Measurements from ENCODE around the gene SLC23A3. TPM values are rescaled to one million over a fixed set of nuclear protein-coding genes. Genes with fewer than 3 reads are reported as not detected.

Gene SLC23A3
- total RNA-seq, 2 donors from 2014 or later: 2.4 to 3.3 TPM

DNA sequence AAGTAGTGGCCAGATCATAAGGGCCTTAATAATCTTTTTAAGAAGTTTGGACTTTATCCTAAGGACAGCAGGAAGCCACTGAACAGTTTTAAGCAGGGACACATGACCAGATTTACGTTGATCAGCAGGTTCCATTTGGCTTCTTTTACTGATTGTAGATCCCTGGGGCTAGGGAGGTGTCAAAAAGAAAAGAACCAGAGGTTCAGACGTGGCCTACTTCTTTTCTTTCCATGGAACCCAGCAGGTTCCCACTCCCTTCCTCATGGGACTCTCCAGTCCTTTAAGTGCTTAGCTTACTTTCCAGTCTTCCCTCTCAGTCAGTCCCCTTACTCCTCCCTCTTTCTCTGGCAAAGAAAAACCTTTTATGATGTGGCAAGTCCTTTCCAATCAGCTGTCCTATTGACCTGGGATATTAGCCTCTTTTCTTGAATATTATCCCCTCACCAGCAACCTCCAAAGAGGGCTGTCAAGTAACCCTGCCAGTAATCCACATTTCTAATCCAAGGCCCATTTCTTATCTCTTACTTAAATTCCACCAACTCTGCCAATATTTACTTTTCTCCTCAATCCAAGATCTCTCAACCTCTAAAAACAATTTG is 42.7 kb downstream of the SLC23A3 start:
- peaks cover 28 to 31% of the 10 kb centered on the region in 2 donors for H3K4me1 Mint-ChIP-seq (ENCODE audit: low read depth in 2 of 2)
- H3K36me3 Mint-ChIP-seq: no peaks in the 10 kb centered on the region
- H3K27me3 Mint-ChIP-seq: no peaks in the 10 kb centered on the region
- H3K9me3 Mint-ChIP-seq: no peaks in the 10 kb centered on the region
- H3K27ac Mint-ChIP-seq: no peak overlapping the region
- H3K4me3 Mint-ChIP-seq: no peak overlapping the region
- no peak for ATAC-seq
- no peak for DNase-seq (ENCODE audit: low spot score)

DNA sequence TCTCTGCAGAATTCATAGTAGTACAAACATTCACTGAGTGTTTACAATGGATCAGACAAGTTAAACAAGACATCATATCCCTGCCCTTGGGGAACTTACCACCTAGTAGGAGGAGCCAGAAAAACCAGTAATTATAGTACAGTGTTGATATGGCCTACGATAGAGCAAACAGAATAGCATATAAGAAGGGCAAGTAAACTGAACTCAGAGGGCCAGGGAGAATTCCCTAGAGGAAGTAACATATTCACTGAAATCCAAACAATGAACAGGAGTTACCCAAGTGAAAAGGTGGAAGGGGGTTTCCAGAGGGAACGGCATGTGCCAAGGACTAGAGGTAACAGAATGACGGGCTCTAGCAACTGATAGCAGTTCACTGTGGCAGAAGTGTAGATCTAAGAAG is 43.3 kb downstream of the SLC23A3 start:
- H3K4me3 Mint-ChIP-seq: no peak overlapping the region
- no peaks in the 10 kb centered on the region for H3K36me3 Mint-ChIP-seq
- H3K4me1 Mint-ChIP-seq (ENCODE audit: low read depth in 2 of 2): peaks cover 28 to 31% of the 10 kb centered on the region in 2 donors
- DNase-seq (ENCODE audit: low spot score) (no peak), ATAC-seq (no peak)
- H3K27me3 Mint-ChIP-seq: no peaks in the 10 kb centered on the region
- no peak overlapping the region for H3K27ac Mint-ChIP-seq
- H3K9me3 Mint-ChIP-seq: no peaks in the 10 kb centered on the region

DNA sequence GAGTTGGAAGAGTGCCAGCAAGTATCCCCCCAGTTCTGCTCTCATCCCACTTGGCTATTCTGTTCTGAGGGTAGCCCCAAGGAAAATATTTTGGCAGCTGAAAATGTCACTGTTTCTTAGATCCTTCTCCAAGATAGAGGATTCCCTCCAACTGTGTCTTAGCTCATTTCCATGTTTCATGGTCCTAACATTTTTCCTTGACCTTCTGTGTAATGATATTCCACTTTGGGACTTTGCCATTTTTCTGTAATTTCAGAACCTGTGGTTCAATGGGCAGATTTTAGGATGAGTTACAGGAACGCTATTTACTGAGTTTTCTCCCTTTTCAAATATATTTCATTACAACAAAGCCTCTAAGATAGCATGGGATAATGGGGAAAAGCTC is 44.0 kb downstream of the SLC23A3 start:
- H3K27ac Mint-ChIP-seq: no peak overlapping the region
- no peaks in the 10 kb centered on the region for H3K27me3 Mint-ChIP-seq
- no peak for ATAC-seq
- no peaks in the 10 kb centered on the region for H3K9me3 Mint-ChIP-seq
- no peak for DNase-seq (ENCODE audit: low spot score)
- H3K4me1 Mint-ChIP-seq (ENCODE audit: low read depth in 2 of 2): peaks cover 28 to 31% of the 10 kb centered on the region in 2 donors
- no peaks in the 10 kb centered on the region for H3K36me3 Mint-ChIP-seq
- no peak overlapping the region for H3K4me3 Mint-ChIP-seq

DNA sequence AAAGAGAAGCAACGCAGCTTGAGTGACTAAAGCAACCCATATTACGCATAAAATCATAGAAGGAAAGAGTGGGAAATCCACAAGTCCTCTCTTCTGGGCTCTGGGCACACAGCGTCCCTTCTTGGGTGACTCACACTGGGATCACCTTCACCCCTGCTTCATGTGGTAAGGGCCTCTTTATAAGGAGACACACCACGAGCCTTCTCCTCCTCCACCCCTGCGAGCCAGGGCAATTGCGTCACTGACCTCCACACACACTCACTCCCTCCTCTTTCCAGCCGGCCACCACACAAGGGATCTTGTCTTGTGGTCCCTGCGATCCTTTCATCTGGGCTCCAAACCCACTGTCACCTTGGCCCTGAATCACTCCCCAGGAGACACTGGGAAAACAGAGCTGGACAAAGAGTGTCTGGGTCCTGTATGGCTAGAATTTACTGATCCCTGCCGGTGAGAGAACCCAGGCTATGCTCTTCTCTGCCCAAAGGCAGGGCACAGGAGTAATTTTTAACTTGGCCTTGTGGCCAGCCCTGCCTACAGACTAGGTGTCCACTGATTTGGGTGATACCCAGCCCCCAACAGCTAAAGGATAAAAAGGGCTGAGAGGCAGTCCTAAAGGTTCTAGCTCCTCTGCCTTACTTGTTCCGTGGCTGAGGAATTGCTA is 44.5 kb downstream of the SLC23A3 start:
- DNase-seq (ENCODE audit: low spot score): no peak
- peaks cover 28 to 31% of the 10 kb centered on the region in 2 donors for H3K4me1 Mint-ChIP-seq (ENCODE audit: low read depth in 2 of 2)
- H3K27me3 Mint-ChIP-seq: no peaks in the 10 kb centered on the region
- no peak for ATAC-seq
- no peaks in the 10 kb centered on the region for H3K36me3 Mint-ChIP-seq
- H3K4me3 Mint-ChIP-seq: no peak overlapping the region
- H3K27ac Mint-ChIP-seq: no peak overlapping the region
- no peaks in the 10 kb centered on the region for H3K9me3 Mint-ChIP-seq

DNA sequence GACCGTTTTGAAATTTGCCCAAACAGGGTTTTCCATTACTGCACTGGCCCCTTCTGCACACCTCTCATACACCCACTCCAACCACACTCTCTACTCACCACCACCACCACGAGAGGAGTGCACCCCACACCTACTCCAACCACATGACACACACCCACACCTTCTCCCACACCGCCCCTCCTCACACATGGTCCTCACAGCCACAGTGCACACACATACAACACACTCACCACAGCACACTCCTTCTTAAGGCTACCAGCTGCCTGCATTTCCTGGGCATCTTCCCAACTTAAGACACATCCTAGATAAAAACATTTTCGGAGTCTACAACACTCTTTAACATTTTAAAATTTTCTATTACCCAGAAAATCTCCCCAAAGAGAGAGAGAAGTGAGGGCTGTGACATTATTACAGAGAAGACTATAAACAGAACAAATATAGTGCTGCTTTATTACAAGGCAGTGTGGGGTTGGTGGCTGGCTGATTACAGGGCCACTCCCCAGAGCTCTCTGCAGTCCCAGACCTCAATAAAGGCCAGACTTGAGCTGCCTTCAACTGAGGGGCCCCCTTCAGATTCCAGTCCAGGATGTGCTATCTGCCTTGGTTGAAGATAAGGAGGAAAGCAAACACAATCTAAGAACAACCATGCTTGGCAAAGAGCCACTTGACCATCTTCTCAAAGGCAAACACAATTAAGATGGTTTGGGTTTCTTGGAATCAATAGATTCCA is 45.3 kb downstream of the SLC23A3 start:
- no peaks in the 10 kb centered on the region for H3K27me3 Mint-ChIP-seq
- H3K9me3 Mint-ChIP-seq: no peaks in the 10 kb centered on the region
- H3K27ac Mint-ChIP-seq: peak overlapping the region in 1 of 2 donors; percentile 28
- peak overlapping the region; percentile 16 for H3K4me3 Mint-ChIP-seq
- no peaks in the 10 kb centered on the region for H3K36me3 Mint-ChIP-seq
- peak; percentile 83 to 84 for ATAC-seq
- DNase-seq (ENCODE audit: low spot score): no peak
- peaks cover 28 to 32% of the 10 kb centered on the region in 2 donors for H3K4me1 Mint-ChIP-seq (ENCODE audit: low read depth in 2 of 2)

DNA sequence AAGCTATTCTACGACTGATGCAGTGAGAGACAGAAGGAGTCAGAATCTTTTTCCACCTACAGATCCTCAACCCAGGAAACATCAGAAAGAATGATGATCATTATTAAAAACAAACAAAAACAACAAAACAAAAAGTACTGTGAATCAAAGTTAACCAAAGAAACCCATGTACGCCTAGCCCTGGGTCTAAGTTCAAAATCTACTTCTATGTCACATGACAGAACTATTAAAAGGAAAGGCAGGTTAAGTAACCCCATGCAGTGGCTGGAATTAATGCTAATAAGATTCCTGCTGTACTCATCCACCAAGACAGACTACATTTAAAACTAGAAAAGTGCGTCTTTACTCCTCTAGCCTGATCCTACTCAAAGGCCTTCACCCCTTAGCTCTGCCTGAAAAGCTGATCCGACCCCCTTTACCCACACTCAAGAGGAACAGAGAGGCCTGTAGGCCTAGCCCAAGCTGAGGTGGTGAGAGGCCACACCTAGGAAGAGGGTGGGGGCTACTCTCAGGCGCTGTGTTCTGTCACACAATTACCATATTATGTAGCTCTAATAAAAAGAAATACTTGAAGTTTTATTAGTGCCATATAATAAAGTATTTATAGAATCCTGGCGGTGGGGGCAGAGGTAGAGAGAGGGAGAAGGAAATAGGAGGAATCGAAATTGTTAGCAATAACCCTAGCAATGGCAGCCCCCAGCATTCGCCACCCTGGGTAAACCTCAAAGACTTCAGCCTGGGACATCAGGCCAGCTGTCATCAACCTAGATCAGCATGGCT is 46.3 kb downstream of the SLC23A3 start:
- ATAC-seq: no peak

DNA sequence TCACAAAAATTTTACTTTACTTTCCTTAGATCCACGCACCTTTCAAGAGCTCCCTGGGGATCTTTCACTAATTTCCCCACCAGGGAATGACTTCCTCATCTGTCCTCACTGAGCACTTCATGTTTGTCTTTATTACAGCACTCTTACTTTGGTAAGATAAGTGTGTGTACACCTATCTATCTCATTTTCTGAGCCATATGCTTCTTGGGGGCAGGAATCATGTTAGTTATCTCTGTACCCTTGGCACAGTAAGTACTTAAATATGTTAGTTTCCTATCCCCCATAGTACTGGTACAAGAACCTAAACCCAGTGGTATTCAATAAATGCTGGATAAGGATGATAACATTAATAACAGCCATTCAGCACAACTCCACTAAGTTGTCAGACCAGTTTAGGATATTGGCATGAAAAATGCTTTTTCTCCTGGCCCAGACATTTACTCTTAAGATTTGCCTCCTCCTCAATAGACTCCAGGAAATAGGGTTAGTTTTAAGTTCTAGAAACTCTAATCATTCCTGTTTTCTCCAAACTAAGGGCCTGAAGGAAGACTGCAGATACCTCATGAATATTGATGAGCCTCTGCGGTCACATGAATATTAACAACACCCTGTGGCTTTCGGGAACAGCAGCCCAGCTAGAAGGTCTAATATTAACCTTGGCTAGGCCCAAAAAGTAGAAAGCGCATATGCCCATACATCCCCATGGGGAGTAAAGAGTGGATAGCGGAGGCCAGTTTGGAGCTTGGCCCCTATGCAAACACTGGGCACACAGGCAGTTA is 47.4 kb downstream of the SLC23A3 start:
- ATAC-seq (no peak), DNase-seq (ENCODE audit: low spot score) (no peak)
- Mint-ChIP-seq H3K9me3 (no peaks in the 10 kb centered on the region), H3K4me3 (no peak overlapping the region), H3K36me3 (no peaks in the 10 kb centered on the region), H3K27me3 (no peaks in the 10 kb centered on the region), H3K27ac (no peak overlapping the region), H3K4me1 (ENCODE audit: low read depth in 2 of 2) (peaks cover 28 to 31% of the 10 kb centered on the region in 2 donors)

More for the DNA sequence above, 46.3 kb downstream of the SLC23A3 start:
- H3K36me3 Mint-ChIP-seq: no peaks in the 10 kb centered on the region
- H3K9me3 Mint-ChIP-seq: no peaks in the 10 kb centered on the region
- DNase-seq (ENCODE audit: low spot score): no peak
- H3K4me3 Mint-ChIP-seq: no peak overlapping the region
- H3K4me1 Mint-ChIP-seq (ENCODE audit: low read depth in 2 of 2): peaks cover 28 to 31% of the 10 kb centered on the region in 2 donors
- peak overlapping the region; percentile 27 to 28 for H3K27ac Mint-ChIP-seq
- H3K27me3 Mint-ChIP-seq: no peaks in the 10 kb centered on the region

DNA sequence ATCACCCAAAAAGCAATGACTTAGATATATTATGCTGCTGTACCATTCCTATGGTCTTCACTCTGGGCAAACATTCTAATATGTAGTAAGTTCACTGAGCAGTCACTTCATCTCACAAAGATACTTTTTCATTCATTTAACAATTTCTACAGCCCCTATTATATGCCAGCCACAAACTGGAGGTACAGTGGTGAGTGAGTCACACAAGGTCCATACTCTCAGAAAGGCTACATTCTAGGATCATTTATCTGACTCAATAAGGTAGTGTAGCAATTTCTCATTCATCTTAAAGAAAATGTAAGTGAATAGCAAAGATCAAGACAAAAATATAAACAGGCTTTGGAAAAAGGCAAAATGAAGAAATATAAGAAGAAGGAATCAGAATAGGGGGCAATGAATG is 49.7 kb downstream of the SLC23A3 start:
- no peak for DNase-seq (ENCODE audit: low spot score)
- Mint-ChIP-seq H3K27ac (no peak overlapping the region), H3K9me3 (no peaks in the 10 kb centered on the region), H3K27me3 (no peaks in the 10 kb centered on the region), H3K4me1 (ENCODE audit: low read depth in 2 of 2) (peaks cover 23 to 27% of the 10 kb centered on the region in 2 donors), H3K36me3 (no peaks in the 10 kb centered on the region), H3K4me3 (no peak overlapping the region)
- ATAC-seq: no peak

DNA sequence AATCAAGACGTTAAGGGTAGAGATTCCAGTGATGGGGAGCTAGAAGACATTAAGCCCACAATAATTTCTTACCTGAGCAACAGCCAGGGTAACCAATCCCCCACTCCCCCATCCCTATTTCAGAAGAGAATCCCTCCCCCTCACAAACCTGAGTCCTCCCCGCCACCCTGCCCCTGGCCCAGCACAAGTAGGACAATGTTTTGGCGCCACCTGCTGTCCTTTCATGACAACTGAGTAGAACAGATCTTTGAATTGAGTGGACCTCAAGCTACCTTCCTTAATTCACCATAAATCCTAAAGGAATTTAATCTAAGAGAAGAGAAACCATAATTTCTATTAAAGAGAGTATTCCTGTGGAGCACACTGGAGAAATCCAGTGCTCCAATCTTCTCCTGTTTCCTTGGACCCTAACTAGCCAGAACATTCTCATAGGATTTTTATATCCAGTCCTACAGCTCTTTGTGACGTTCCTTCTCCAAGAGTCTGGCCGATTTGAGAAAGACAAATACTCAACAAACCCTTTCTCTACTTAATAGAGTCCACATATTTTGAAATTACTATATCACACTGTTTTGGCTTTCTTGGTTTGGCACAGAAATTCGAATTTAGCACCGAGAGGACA is 50.3 kb downstream of the SLC23A3 start:
- DNase-seq (ENCODE audit: low spot score): no peak
- H3K9me3 Mint-ChIP-seq: no peaks in the 10 kb centered on the region
- H3K36me3 Mint-ChIP-seq: no peaks in the 10 kb centered on the region
- peaks cover 17 to 21% of the 10 kb centered on the region in 2 donors for H3K4me1 Mint-ChIP-seq (ENCODE audit: low read depth in 2 of 2)
- no peak overlapping the region for H3K27ac Mint-ChIP-seq
- no peak overlapping the region for H3K4me3 Mint-ChIP-seq
- ATAC-seq: no peak
- no peaks in the 10 kb centered on the region for H3K27me3 Mint-ChIP-seq

DNA sequence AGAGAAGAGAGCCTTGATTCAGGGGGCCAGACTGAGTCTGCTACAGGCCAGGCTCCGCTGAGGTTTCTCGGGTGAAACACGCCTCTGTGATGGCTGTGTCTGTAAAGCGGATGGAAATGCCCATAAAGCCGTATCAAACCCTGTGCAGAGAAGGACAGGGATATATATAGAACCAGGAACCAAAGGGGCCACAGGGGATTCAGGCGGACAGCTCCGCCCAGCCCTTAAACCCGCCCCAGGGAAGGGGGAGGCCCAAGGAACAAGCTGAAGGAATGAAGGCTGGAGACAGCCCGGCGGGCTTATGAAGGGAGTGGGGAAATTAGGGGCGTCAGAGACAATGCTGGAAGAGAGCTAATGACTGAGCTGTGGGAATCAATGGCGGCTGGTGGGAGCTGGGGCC is 51.3 kb downstream of the SLC23A3 start:
- Mint-ChIP-seq H3K36me3 (no peaks in the 10 kb centered on the region), H3K27me3 (no peaks in the 10 kb centered on the region), H3K4me3 (no peak overlapping the region), H3K4me1 (ENCODE audit: low read depth in 2 of 2) (peaks cover 7 to 11% of the 10 kb centered on the region in 2 donors), H3K9me3 (no peaks in the 10 kb centered on the region), H3K27ac (no peak overlapping the region)
- DNase-seq (ENCODE audit: low spot score) (no peak), ATAC-seq (no peak)

DNA sequence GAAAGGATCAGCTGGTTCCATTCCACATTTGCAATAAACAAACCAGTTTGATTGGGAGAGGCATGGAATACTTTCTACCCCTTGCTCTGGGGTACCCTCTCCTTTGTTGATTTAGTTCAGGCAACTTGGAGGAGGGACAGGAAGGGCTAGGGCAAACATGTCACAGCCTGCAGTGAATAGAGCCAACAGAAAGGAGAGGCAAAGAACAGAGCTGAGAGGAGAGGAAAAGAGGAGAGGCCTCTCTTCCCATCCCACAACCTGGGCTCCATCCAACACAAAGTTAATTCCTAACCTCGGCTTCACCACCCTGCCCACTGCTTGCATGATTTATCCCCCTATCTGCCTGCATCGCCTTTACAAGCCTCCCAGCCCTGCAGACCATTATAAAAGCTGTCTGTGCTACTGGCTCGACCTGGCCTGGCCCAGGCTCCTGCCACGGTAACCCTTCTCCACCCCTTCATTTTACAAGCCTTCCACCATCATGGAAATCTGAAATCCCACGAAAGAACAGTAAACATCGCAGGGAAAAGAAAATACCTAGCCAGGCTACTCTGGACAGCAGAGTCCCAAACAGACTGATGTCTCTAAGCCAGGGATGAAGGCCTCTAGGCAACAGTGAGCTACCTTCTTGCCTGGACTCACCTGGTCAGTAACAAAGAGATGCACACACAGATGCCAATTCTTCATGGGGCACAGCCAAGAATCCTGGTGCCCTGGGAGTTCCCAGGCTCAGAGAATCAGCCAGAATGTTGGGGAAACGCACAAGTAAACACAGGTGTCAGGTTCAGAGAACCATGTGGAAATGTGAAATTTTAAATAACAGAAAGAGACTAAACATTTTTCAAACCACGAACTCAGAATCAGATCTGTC is 52.8 kb downstream of the SLC23A3 start:
- Mint-ChIP-seq H3K4me3 (no peak overlapping the region), H3K9me3 (no peaks in the 10 kb centered on the region), H3K36me3 (no peaks in the 10 kb centered on the region), H3K27ac (no peak overlapping the region), H3K4me1 (ENCODE audit: low read depth in 2 of 2) (peaks cover 0 to 4% of the 10 kb centered on the region in 2 donors), H3K27me3 (no peaks in the 10 kb centered on the region)
- no peak for DNase-seq (ENCODE audit: low spot score)
- no peak for ATAC-seq

DNA sequence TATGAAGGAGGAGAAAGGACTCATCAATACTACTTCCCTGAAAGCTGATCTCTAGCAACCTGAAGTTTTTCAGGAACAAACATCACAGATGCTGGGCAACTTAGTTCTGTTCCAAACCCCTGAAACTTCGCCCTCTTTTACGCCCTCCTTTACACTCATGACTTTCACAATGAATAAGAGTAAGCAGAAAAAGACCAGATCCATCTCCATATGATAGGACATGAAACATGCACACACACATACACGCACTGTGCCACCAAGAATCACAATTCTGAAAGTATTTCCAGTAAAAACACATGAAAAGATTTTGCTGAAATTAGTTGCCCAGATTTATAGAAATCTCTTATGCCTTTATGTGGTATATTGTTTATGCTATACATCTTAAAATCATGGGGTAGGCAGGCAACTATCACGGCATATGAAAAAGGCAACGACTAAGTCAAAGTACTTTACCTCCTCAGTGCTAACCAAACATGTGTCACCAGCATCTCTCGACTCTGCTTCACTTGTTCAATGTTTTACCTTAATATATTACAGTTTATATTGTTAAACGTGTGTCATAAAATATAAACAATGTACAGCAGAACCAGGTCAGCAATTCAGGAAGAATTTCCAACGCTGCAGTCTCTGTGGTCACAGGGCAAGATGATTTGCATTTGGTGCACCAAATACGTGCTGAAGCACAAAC is 57.0 kb downstream of the SLC23A3 start:
- peak in 1 of 2 donors; percentile 52 for ATAC-seq
- H3K4me3 Mint-ChIP-seq: no peak overlapping the region
- DNase-seq (ENCODE audit: low spot score): no peak
- H3K27ac Mint-ChIP-seq: no peak overlapping the region
- H3K4me1 Mint-ChIP-seq (ENCODE audit: low read depth in 2 of 2): peaks cover 6 to 11% of the 10 kb centered on the region in 2 donors
- no peaks in the 10 kb centered on the region for H3K9me3 Mint-ChIP-seq
- H3K27me3 Mint-ChIP-seq: no peaks in the 10 kb centered on the region
- H3K36me3 Mint-ChIP-seq: no peaks in the 10 kb centered on the region
